ENCODE measurements around the gene PRMT7. TPM values are rescaled to one million over a fixed set of nuclear protein-coding genes. Genes with fewer than 3 reads are reported as not detected.

PRMT7 gene
- polyA plus RNA-seq, 3 donors, result 15.0 to 41.1 (median 15.2) TPM

DNA sequence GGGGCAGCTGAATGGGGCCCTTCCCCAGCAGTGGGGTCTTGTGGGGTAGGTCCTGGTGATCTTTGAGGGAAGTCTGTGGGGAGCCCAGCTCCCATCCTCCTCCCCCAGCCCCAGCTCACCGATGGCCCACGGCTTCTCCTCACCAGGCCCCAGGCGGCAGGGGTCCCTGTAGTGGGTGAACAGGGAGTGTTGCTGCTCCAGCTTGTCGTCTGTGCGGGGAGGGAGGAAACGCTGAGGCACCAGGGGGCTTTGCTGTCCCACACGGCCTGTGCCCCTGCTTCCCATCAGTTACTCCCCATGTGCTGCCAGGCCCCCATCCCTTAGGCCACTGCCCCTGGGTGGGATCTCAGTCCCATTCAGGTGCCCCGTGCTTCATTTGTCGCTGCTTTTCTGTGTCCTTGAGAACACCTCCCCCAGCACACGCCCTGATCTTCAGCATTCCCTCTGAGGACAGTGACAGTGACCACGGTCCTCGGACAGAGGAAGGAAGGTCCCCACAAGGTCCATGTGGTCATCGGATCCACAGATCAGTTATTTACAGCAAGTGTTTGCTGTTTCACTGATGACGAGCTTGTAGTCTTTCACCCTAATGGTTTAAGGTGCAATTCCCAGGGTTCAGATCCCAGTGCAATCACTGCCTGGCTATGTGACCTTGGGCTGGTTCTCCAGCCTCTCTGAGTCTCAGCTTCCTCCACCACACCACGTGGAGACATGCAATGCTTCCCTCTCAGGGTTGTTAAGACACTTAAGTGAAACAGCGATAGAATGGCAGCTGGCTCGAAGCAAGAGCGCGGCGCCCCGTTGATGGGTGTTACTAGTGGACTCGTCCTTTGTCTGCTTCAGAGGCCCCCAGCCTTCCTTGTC lies 53.1 kb downstream of the PRMT7 start:
- TF ChIP-seq CTCF (IDR thresholded peaks at IDR 0.05), result no peak
- Histone ChIP-seq H3K27me3 (ENCODE audit: control insufficient read depth in 2 of 2, insufficient read depth in 2 of 2, low read length in 2 of 2) (peaks cover 0 to 4% of the 10 kb centered on the region in 2 donors), H3K79me2 (ENCODE audit: insufficient read depth, low read length) (no peaks in the 10 kb centered on the region), H3K36me3 (replicated peaks in 1 of 2; ENCODE audit: control insufficient read depth in 1 of 2, insufficient read depth in 2 of 2, low read length in 2 of 2) (no peaks in the 10 kb centered on the region), H3K9ac (ENCODE audit: insufficient read depth, low read length, poor library complexity, severe bottlenecking) (peak overlapping the region; percentile 27), H3K4me3 (replicated peaks in 1 of 3; ENCODE audit: low read depth in 2 of 3, low read length in 3 of 3) (no peak overlapping the region), H3K4me1 (ENCODE audit: control insufficient read depth in 1 of 2, insufficient read depth in 2 of 2, low read length in 2 of 2) (peaks cover 20 to 22% of the 10 kb centered on the region in 2 donors), H3K27ac (ENCODE audit: low read depth in 1 of 2, low read length in 2 of 2) (no peak overlapping the region), H3K4me2 (replicated peaks; ENCODE audit: extremely low read depth, low read length, poor library complexity, severe bottlenecking) (no peak overlapping the region), H4K20me1 (ENCODE audit: insufficient read depth, low read length) (no peaks in the 10 kb centered on the region), H3K9me3 (replicated peaks in 1 of 2; ENCODE audit: control insufficient read depth in 1 of 2, insufficient read depth in 1 of 2, low read length in 2 of 2) (no peaks in the 10 kb centered on the region), H2AFZ (ENCODE audit: insufficient read depth, low read depth, low read length, poor library complexity, severe bottlenecking) (no peak overlapping the region)
- WGBS (ENCODE audit: insufficient coverage), result 72% methylated on average over 13 of the region's 22 CpGs
- Mint-ChIP-seq H3K27ac (peak overlapping the region in 2 of 7 donors; percentile 30 to 31), H3K36me3 (peaks cover 6 to 7% of the 10 kb centered on the region in 2 donors), H3K9me3 (no peaks in the 10 kb centered on the region), H3K27me3 (ENCODE audit: low read depth in 3 of 3) (peaks cover 18 to 27% (median 21%) of the 10 kb centered on the region in 3 donors), H3K4me3 (peak overlapping the region in 1 of 2 donors; percentile 51), H3K4me1 (peaks cover 33% of the 10 kb centered on the region)
- no peak for DNase-seq
- intact Hi-C loops (cut with micrococcal nuclease), result no loop called here

- DNase-seq, result no peak
- Mint-ChIP-seq H3K4me3 (no peak overlapping the region), H3K9me3 (no peaks in the 10 kb centered on the region), H3K36me3 (peaks cover 6 to 7% of the 10 kb centered on the region in 2 donors), H3K27me3 (ENCODE audit: low read depth in 3 of 3) (peaks cover 18 to 30% (median 24%) of the 10 kb centered on the region in 3 donors), H3K4me1 (peaks cover 40% of the 10 kb centered on the region), H3K27ac (peak overlapping the region in 2 of 7 donors; percentile 13 to 30)
- H3K27me3 ChIP-seq (ENCODE audit: control insufficient read depth in 2 of 2, insufficient read depth in 2 of 2, low read length in 2 of 2), result peaks cover 0 to 4% of the 10 kb centered on the region in 2 donors
- no peaks in the 10 kb centered on the region for H3K9me3 ChIP-seq (replicated peaks in 1 of 2; ENCODE audit: control insufficient read depth in 1 of 2, insufficient read depth in 1 of 2, low read length in 2 of 2)
- no peak overlapping the region for H2AFZ ChIP-seq (ENCODE audit: insufficient read depth, low read depth, low read length, poor library complexity, severe bottlenecking)
- H3K4me3 ChIP-seq (replicated peaks in 1 of 3; ENCODE audit: low read depth in 2 of 3, low read length in 3 of 3), result no peak overlapping the region
- H3K9ac ChIP-seq (ENCODE audit: insufficient read depth, low read length, poor library complexity, severe bottlenecking), result peak overlapping the region; percentile 27
- TF ChIP-seq CTCF (IDR thresholded peaks at IDR 0.05), result no peak
- no peaks in the 10 kb centered on the region for H4K20me1 ChIP-seq (ENCODE audit: insufficient read depth, low read length)
- no peaks in the 10 kb centered on the region for H3K79me2 ChIP-seq (ENCODE audit: insufficient read depth, low read length)
- peaks cover 24 to 27% of the 10 kb centered on the region in 2 donors for H3K4me1 ChIP-seq (ENCODE audit: control insufficient read depth in 1 of 2, insufficient read depth in 2 of 2, low read length in 2 of 2)
- intact Hi-C loops (cut with micrococcal nuclease), result no loop called here
- no peak overlapping the region for H3K4me2 ChIP-seq (replicated peaks; ENCODE audit: extremely low read depth, low read length, poor library complexity, severe bottlenecking)
- H3K36me3 ChIP-seq (replicated peaks in 1 of 2; ENCODE audit: control insufficient read depth in 1 of 2, insufficient read depth in 2 of 2, low read length in 2 of 2), result no peaks in the 10 kb centered on the region
- WGBS (ENCODE audit: insufficient coverage), result 76% methylated on average over 10 of the region's 14 CpGs
- no peak overlapping the region for H3K27ac ChIP-seq (ENCODE audit: low read depth in 1 of 2, low read length in 2 of 2)
Observed at GRCh38 chr16:68364561-68364998, 53.8 kb downstream of the PRMT7 start.

Data from CD14-positive monocyte (primary cell).